H1 (cell line): ENCODE results near the gene ARMC9. TPM values are rescaled to one million over a fixed set of nuclear protein-coding genes. Genes with fewer than 3 reads are reported as not detected.

ENCODE experiments used
- CTCF ChIA-PET: fragments of 300-600 bp; sonication (Branson Sonifier 250); formaldehyde crosslinking; loops from one replicate; lab custom pipeline; 2021; ENCODE audit not compliant: partially characterized antibody; lab: Charles Lee
- POLR2A ChIA-PET: fragments of 300-600 bp; sonication (Branson Sonifier 250); formaldehyde crosslinking; loops from one replicate; lab custom pipeline; 2021; ENCODE audit warnings: inconsistent platforms; ENCODE audit not compliant: partially characterized antibody; lab: Charles Lee
- DNase-seq, 2 experiments: peaks; one replicate each; pipeline versions ENCODE4 v3.0.0 to v3.0.0-alpha.2; 2010 to 2022; ENCODE audit warnings: low spot score in 2 of 2, low read depth in 1 of 2, mixed read lengths in 1 of 2
- FAIRE-seq: peaks from 2 replicates; lab custom pipeline; 2011; peaks lifted over from hg19 to GRCh38; lab: Jason Lieb, UNC
- H2AFZ ChIP-seq: 2 replicates; pipeline ENCODE4 v1.8.1; 2012; ENCODE audit warnings: low read length, inconsistent platforms
- H2AK5ac ChIP-seq: 2 replicates; pipeline ENCODE4 v1.6.1; 2013; ENCODE audit warnings: low read depth, low read length
- H2BK120ac ChIP-seq: replicated peaks from 2 replicates; pipeline ENCODE3; 2013; ENCODE audit warnings: low read depth, low read length, inconsistent platforms
- H2BK12ac ChIP-seq: 2 replicates; pipeline ENCODE4 v1.6.1; 2013; ENCODE audit warnings: low read depth, low read length
- H2BK15ac ChIP-seq: 2 replicates; pipeline ENCODE4 v1.6.1; 2013; ENCODE audit warnings: low read length
- H2BK20ac ChIP-seq: 2 replicates; pipeline ENCODE4 v1.6.1; 2013; ENCODE audit warnings: low read length
- H2BK5ac ChIP-seq: 2 replicates; pipeline ENCODE4 v1.6.1; 2013; ENCODE audit warnings: low read depth, low read length
- H3K14ac ChIP-seq: 2 replicates; pipeline ENCODE4 v1.6.1; 2013; ENCODE audit warnings: inconsistent platforms; ENCODE audit not compliant: insufficient read length
- H3K18ac ChIP-seq: 2 replicates; pipeline ENCODE4 v1.6.1; 2013; ENCODE audit warnings: low read length; ENCODE audit errors: extremely low read depth
- H3K23ac ChIP-seq: 2 replicates; pipeline ENCODE4 v1.6.1; 2013; ENCODE audit warnings: inconsistent platforms; ENCODE audit not compliant: insufficient read length
- H3K23me2 ChIP-seq: 2 replicates; pipeline ENCODE4 v1.6.1; 2013; ENCODE audit warnings: low read depth, low read length
- H3K27ac ChIP-seq: 2 replicates; pipeline ENCODE4 v1.6.1; 2011; ENCODE audit warnings: low read depth, low read length, inconsistent platforms
- H3K27me3 ChIP-seq, 4 experiments: replicated peaks in 1 of 4; 1 replicate in 1 of 4; 2 replicates in 3 of 4; pipeline versions ENCODE4 v1.6.1 to v1.8.1; 2011 to 2013; ENCODE audit warnings: low read length in 3 of 4, mild to moderate bottlenecking in 3 of 4, inconsistent platforms in 2 of 4, mixed read lengths in 2 of 4, moderate library complexity in 1 of 4; ENCODE audit not compliant: control insufficient read depth in 3 of 4, insufficient read depth in 3 of 4; ENCODE audit errors: extremely low read depth in 1 of 4
- H3K36me3 ChIP-seq, 4 experiments: 2 replicates each; pipeline versions ENCODE4 v1.6.1 to v1.8.1; 2011 to 2013; ENCODE audit warnings: mild to moderate bottlenecking in 4 of 4, low read length in 3 of 4, moderate library complexity in 2 of 4, control low read depth in 1 of 4, inconsistent platforms in 1 of 4; ENCODE audit not compliant: insufficient read depth in 4 of 4, control insufficient read depth in 2 of 4
- H3K4ac ChIP-seq: replicated peaks from 2 replicates; pipeline ENCODE3; 2013; ENCODE audit warnings: low read length, low read depth, mixed read lengths, inconsistent platforms; ENCODE audit not compliant: insufficient read length
- H3K4me1 ChIP-seq, 4 experiments: replicated peaks in 1 of 4; 1 replicate in 1 of 4; 2 replicates in 3 of 4; pipeline versions ENCODE4 v1.6.1 to v1.8.1; 2011 to 2013; ENCODE audit warnings: low read length in 3 of 4, inconsistent platforms in 2 of 4, mixed read lengths in 1 of 4; ENCODE audit not compliant: insufficient read depth in 4 of 4, control insufficient read depth in 3 of 4
- H3K4me2 ChIP-seq, 2 experiments: 2 replicates each; pipeline versions ENCODE4 v1.6.1 to v1.8.1; 2011 to 2013; ENCODE audit warnings: low read depth in 2 of 2, low read length in 2 of 2, control low read depth in 1 of 2, inconsistent platforms in 1 of 2, mild to moderate bottlenecking in 1 of 2; ENCODE audit not compliant: insufficient read depth in 1 of 2
- H3K4me3 ChIP-seq, 4 experiments: fragments of 200-600, 300-600 bp in 1 of 4; sonication (generic), shearing (Covaris generic), sonication (Bioruptor Twin) in 1 of 4; 2 replicates each; pipeline versions ENCODE4 v1.5.1 to v1.8.1; 2011 to 2016; ENCODE audit warnings: low read length in 4 of 4, low read depth in 3 of 4, control low read depth in 2 of 4, inconsistent platforms in 2 of 4, mild to moderate bottlenecking in 2 of 4, mixed read lengths in 1 of 4, moderate library complexity in 1 of 4; ENCODE audit not compliant: insufficient read depth in 2 of 4; ENCODE audit errors: extremely low read depth in 1 of 4
- H3K56ac ChIP-seq: replicated peaks from 2 replicates; pipeline ENCODE3; 2013; ENCODE audit warnings: low read depth, mild to moderate bottlenecking, mixed read lengths, low read length, inconsistent platforms; ENCODE audit not compliant: insufficient read length
- H3K79me1 ChIP-seq: 2 replicates; pipeline ENCODE4 v1.6.1; 2013; ENCODE audit warnings: low read depth, low read length, control low read depth
- H3K79me2 ChIP-seq, 2 experiments: 2 replicates each; pipeline versions ENCODE4 v1.6.1 to v1.8.1; 2012 to 2013; ENCODE audit warnings: low read length in 2 of 2, mild to moderate bottlenecking in 2 of 2, inconsistent platforms in 1 of 2; ENCODE audit not compliant: insufficient read depth in 2 of 2, control insufficient read depth in 1 of 2
- H3K9ac ChIP-seq, 4 experiments: replicated peaks in 1 of 4; 1 replicate in 1 of 4; 2 replicates in 3 of 4; pipeline versions ENCODE4 v1.6.1 to v1.8.1; 2011 to 2013; ENCODE audit warnings: low read depth in 3 of 4, low read length in 3 of 4, control low read depth in 2 of 4, mild to moderate bottlenecking in 2 of 4, moderate library complexity in 2 of 4, inconsistent platforms in 1 of 4; ENCODE audit errors: extremely low read depth in 1 of 4
- H3K9me3 ChIP-seq, 2 experiments: 2 replicates each; pipeline versions ENCODE4 v1.6.1 to v1.8.1; 2012 to 2013; ENCODE audit warnings: mild to moderate bottlenecking in 2 of 2, moderate library complexity in 2 of 2, control low read depth in 1 of 2, inconsistent platforms in 1 of 2, low read depth in 1 of 2, low read length in 1 of 2, mixed read lengths in 1 of 2; ENCODE audit not compliant: insufficient read depth in 2 of 2
- H4K20me1 ChIP-seq, 2 experiments: replicated peaks in 1 of 2; 2 replicates each; pipeline versions ENCODE3 to v1.8.1; 2011 to 2013; ENCODE audit warnings: inconsistent platforms in 2 of 2, low read length in 2 of 2, mild to moderate bottlenecking in 1 of 2; ENCODE audit not compliant: insufficient read depth in 2 of 2, control insufficient read depth in 1 of 2
- H4K5ac ChIP-seq: 2 replicates; pipeline ENCODE4 v1.6.1; 2013; ENCODE audit warnings: low read length, low read depth, mixed read lengths, inconsistent platforms; ENCODE audit not compliant: insufficient read length
- H4K8ac ChIP-seq: 2 replicates; pipeline ENCODE4 v1.8.0; 2013; ENCODE audit warnings: mild to moderate bottlenecking, moderate library complexity, low read length, inconsistent platforms; ENCODE audit not compliant: insufficient read depth; ENCODE audit errors: extremely low read depth
- H4K91ac ChIP-seq: replicated peaks from 2 replicates; pipeline ENCODE3; 2013; ENCODE audit warnings: low read length, mixed read lengths, inconsistent platforms; ENCODE audit not compliant: insufficient read length
- JUN ChIP-seq: IDR thresholded peaks from 2 replicates; pipeline ENCODE4 v1.6.1; 2011; ENCODE audit warnings: low read depth, mild to moderate bottlenecking, improper control_type of control experiment, low read length
- POLR2A ChIP-seq, 2 experiments: IDR thresholded peaks; 1 replicate in 1 of 2; 2 replicates in 1 of 2; pipeline ENCODE4 v1.6.1; 2011; ENCODE audit warnings: low read depth in 2 of 2, low read length in 2 of 2, mild to moderate bottlenecking in 2 of 2; ENCODE audit errors: control extremely low read depth in 1 of 2
- RAD21 ChIP-seq, 2 experiments: IDR thresholded peaks in 1 of 2; conservative IDR thresholded peaks in 1 of 2; 2 replicates each; pipeline ENCODE4 v1.6.1; 2011; ENCODE audit warnings: low read depth in 2 of 2, low read length in 2 of 2, improper control_type of control experiment in 1 of 2, inconsistent platforms in 1 of 2, mild to moderate bottlenecking in 1 of 2, moderate library complexity in 1 of 2
- SP4 ChIP-seq: IDR thresholded peaks from 2 replicates; pipeline ENCODE4 v1.6.1; 2012; ENCODE audit warnings: low read length, inconsistent platforms
- TBP ChIP-seq: IDR thresholded peaks from 2 replicates; pipeline ENCODE4 v1.6.1; 2011; ENCODE audit warnings: low read depth, low read length, improper control_type of control experiment
- TCF12 ChIP-seq: IDR thresholded peaks from 2 replicates; pipeline ENCODE4 v1.6.1; 2011; ENCODE audit warnings: low read depth, mild to moderate bottlenecking, low read length
- WGBS, 2 experiments: shearing (Covaris generic) in 1 of 2; methylation state at CpG; one replicate each; pipeline versions ENCODE4 v1.1.6 to v1.1.7; 2013 to 2015; ENCODE audit warnings: low lambda C conversion rate in 2 of 2, mixed read lengths in 2 of 2, inconsistent platforms in 1 of 2, low coverage in 1 of 2, missing lambda C conversion rate in 1 of 2; ENCODE audit not compliant: insufficient replicate concordance in 2 of 2, insufficient coverage in 1 of 2, insufficient read length in 1 of 2; ENCODE audit errors: extremely low coverage in 1 of 2, missing lambda C conversion rate in 1 of 2; 5-methylcytosine and 5-hydroxymethylcytosine counted together
- polyA plus RNA-seq, 7 experiments: library from polyadenylated mRNA; depleted of rRNA in 3 of 7; stranded (reverse) in 5 of 7; unstranded in 2 of 7; fragments of >200 nt in 5 of 7; fragments of 200-250 nt in 2 of 7; gene quantifications; 1 replicate in 5 of 7; 2 replicates in 1 of 7; 4 replicates in 1 of 7; pipeline versions ENCODE4 v1.2.1 to v1.2.3, GENCODE V29; 2011 to 2013; ENCODE audit warnings: missing spikeins in 2 of 7, mixed read lengths in 2 of 7
- total RNA-seq: library from RNA; stranded (reverse); fragmentation: NEBNext Ultra II Directional; extraction: Animal tissue kit (Norgen Biotek cat#: 25700); gene quantifications from 2 replicates; pipeline ENCODE4 v1.2.1, GENCODE V29; 2021

Gene ARMC9
- total and polyA plus RNA-seq, 2 of the 8 experiments (the other 6 are each of a cell fraction or from before 2014, with no cell fraction given) = 23.2 to 36.1 TPM

- Histone ChIP-seq H2AK5ac (no peak overlapping the region), H2AFZ (no peak overlapping the region), H3K4ac (no peak overlapping the region), H2BK5ac (no peak overlapping the region), H3K4me2 (no peak overlapping the region), H2BK12ac (no peak overlapping the region), H2BK120ac (no peak overlapping the region), H3K9me3 (no peaks in the 10 kb centered on the region), H3K36me3 (peaks cover 8 to 35% (median 19%) of the 10 kb centered on the region in 4 experiments), H3K79me2 (no peaks in the 10 kb centered on the region), H3K14ac (no peak overlapping the region), H2BK20ac (no peak overlapping the region), H2BK15ac (no peak overlapping the region), H3K27ac (no peak overlapping the region), H3K23ac (no peak overlapping the region), H3K4me1 (no peaks in the 10 kb centered on the region), H3K56ac (no peak overlapping the region), H4K8ac (no peak overlapping the region), H4K5ac (no peak overlapping the region), H4K91ac (no peak overlapping the region), H3K23me2 (no peaks in the 10 kb centered on the region), H3K9ac (no peak overlapping the region), H4K20me1 (no peaks in the 10 kb centered on the region), H3K79me1 (no peaks in the 10 kb centered on the region), H3K18ac (no peak overlapping the region), H3K27me3 (no peaks in the 10 kb centered on the region), H3K4me3 (no peak overlapping the region)
- CTCF ChIA-PET = interaction anchor here (0.6 to 1.8 kb wide), 2 partner anchors 18 to 66 kb away, joined by 3 to 7 read pairs; no protein-coding TSS in a partner anchor
- DNase-seq (no peak), FAIRE-seq (no peak)
- POLR2A ChIA-PET = no interaction called here
- WGBS, 2 experiments = 84% methylated on average over 2 of the region's 2 CpGs; no CpG with 5 or more reads in 1 of the 2 experiments
- TF ChIP-seq SP4 (no peak), RAD21 (IDR thresholded peaks at IDR 0.05 in 1 of 2, conservative IDR thresholded peaks at IDR 0.05 in 1 of 2; ENCODE audit: low read depth in 2 of 2, low read length in 2 of 2) (no peak), TCF12 (no peak), JUN (no peak), TBP (no peak), POLR2A (IDR thresholded peaks at IDR 0.05; ENCODE audit: control extremely low read depth in 1 of 2, low read depth in 2 of 2, low read length in 2 of 2) (no peak)
Measured at GRCh38 chr2:231174211-231174651, 24.2 kb upstream of the ARMC9 start.
